Measurements from ENCODE around the gene GPATCH4.

The GPATCH4 gene

GRCh38 chr1:156547434-156547833 is 53.8 kb downstream of the GPATCH4 start:
- DNase-seq (ENCODE audit: low spot score) = no peak

DNA sequence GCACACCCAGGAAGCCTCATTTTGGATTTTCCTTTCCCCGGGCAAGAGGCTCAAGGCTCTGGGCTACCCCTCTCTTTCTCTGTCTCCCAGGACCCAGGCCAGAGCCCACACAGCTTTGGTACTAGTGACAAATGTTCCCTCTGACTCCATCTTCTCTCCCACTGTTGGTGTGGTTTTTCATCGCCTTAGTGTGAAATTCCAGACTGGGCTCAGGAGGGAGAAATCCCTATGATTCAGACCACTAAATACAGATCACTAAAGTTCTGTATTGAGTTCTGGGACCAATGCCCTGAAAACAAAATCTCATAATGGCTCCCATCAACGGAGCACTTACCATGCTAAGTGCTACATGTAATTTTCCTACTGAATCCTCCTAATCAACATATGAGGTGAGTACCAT is 55.0 kb downstream of the GPATCH4 start:
- no peak for DNase-seq (ENCODE audit: low spot score)

DNA sequence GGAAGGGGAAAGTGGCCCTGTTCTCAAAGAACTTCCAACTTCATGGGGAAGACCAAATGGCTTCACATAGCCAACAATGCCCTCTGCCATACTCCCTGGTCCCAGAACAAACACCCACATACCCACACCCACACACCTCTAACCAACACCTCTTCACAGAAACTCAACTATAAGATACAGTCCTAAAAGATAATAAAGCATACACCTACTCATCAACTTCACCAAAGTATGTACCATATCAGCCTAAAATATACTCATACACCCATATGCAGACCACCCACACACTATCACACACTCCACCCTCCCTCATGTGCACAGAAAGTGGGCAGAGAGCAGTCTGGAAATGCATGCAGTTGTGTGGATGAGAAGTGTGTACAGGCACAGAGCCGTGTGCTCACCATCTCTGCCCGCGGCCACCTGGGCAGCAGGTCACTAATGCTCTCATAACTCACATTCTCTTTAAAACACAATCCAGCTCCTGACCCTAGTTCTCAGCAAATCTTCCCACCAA is 56.6 kb downstream of the GPATCH4 start:
- DNase-seq (ENCODE audit: low spot score) = no peak

All from hepatic stellate cell (primary cell).